T-helper 1 cell (primary cell): ENCODE results near the gene GRIPAP1.

Source experiments
- DNase-seq, 5 donors: peaks; one replicate each; pipeline ENCODE4 v3.0.0-alpha.2; 2012 to 2020

The GRIPAP1 gene

DNA sequence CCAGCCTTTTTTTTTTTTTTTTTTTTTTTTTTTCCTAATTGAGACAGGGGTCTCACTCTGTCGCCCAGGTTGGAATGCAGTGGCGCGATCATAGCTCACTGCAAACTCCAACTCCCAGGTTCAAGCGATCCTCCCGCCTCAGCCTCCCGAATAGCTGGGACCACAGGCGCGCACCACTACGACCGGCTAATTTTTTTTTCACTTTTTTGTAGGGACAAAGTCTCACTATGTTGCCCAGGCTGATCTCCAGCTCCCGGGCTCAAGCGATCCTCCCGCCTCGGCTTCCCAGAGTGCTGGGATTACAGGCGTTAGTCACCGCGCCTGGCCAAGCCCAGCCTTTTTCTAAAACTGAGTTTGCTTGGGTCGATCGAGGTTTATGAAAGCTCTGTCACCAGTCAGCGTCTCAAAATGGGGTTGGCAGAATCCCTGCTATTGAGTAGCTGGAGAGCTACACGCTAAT, 43.4 kb downstream of the GRIPAP1 start:
- DNase-seq, result peak in 1 of 5 donors; percentile 16

DNA sequence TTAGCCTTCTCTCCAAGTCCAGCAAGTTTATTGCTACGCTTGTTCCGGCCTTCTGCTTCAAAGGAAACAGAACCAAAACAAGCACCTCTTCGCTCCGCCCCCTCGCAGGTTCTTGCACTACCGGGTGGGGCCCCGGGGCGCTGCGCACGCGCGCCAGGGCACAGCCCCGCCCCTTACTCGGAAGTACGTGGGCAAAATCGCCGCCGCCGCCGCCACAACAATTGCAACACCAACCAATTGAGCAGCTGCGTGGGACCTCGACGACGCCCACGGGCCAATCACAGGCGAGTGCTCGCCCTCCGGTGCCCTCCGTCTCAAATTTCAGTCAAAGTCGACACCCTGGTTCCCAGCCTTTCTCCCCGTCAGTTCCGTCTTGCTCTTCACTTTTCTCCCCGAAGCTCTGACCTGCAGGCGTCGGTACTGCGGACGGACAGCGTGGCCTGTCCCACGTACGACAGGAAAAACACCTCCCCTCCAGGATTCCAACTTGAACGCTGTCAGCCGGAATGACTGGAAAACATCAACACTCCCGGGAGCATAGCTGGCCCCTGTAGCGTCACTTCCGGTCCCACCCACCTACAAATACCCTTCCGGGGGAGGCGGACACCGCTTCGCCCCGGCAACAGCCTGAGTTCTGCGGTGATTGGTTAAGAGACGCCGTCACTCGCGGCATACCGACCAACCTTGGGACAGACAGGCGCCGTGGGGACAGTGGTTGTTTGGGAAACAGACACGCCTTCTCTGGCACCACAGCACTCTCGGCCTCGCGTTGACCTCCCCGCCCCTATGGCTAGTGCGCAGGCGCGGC, 44.0 kb downstream of the GRIPAP1 start:
- peak; percentile 87 to 97 (median 91) for DNase-seq

DNA sequence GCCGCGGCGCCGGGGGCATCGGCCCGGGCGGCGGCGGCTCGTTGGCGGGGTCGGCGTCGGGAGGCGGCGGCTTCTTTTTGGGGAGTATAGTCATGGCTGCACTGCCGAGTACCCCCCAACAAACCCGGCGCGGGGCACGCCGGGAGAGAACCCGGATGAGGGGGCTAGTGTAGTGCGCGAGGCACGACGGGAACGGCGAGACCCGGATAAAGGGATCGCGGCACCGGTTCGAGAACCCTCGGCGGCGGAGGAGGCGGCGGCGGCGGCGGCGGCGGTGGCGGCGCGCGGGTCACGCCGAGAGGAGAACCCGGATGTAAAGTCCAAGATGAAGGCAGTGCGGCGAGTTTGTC, 44.6 kb downstream of the GRIPAP1 start, which contains the start of gene OTUD5:
TSS of gene OTUD5 (minus strand) at position 131 of the 350 bp plus-strand sequence. CDS start at position 94, 37 bp downstream.
- peak in 3 of 5 donors; percentile 54 to 67 (median 58) for DNase-seq

DNA sequence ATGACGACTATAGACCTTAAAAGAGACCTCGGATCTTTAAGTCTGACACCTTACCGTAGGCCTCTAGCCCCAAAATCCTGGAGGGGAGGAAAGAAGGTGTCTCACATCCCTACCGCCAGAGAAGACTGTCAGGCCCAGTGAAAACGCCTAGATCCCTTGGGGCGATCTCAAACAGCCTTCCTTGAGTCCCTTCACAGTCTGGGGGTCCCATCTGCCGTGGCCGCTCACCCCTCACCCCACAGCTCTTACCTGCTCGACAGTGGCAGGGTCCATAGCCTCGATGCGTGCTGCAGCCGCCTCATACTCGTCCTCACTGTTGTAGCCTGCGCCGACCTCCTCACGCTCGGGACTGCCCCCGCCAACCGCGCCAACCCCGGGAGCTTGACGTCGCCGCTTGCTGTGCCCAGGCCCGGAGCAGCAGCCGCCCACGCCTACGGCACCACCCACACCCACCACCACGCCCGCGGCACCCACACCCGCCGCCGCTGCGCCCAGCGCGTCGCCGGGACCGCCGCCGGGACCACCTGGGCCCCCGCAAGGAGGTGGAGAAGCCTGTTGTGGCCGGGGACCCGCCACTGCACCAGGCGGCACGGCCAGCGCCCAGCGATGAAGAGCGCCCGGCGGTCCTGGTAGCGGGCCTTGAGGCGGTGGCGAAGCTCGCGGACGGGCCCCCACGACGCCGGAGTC, 45.2 kb downstream of the GRIPAP1 start:
- peak in 4 of 5 donors; percentile 35 to 60 (median 46) for DNase-seq

DNA sequence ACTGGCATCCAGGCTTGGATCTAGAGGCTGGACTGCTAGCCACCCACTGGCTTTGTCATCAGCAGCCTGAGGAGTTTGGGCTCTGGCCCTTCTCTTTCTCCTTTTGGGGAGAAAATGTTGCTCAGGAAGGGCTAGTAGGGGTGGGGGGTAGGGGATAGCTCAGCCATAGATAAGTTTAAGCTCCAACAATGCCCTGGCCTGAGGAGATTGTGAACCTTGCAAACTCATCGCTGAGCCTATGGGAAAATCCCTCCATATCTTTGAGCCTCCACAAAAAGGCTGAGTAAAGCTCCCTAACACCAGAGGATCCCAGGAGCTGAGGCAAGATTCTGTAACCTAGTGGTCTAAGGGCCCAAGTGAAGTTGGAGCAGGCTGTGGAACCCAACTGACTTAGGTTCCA, 53.5 kb downstream of the GRIPAP1 start:
- DNase-seq, result no peak

DNA sequence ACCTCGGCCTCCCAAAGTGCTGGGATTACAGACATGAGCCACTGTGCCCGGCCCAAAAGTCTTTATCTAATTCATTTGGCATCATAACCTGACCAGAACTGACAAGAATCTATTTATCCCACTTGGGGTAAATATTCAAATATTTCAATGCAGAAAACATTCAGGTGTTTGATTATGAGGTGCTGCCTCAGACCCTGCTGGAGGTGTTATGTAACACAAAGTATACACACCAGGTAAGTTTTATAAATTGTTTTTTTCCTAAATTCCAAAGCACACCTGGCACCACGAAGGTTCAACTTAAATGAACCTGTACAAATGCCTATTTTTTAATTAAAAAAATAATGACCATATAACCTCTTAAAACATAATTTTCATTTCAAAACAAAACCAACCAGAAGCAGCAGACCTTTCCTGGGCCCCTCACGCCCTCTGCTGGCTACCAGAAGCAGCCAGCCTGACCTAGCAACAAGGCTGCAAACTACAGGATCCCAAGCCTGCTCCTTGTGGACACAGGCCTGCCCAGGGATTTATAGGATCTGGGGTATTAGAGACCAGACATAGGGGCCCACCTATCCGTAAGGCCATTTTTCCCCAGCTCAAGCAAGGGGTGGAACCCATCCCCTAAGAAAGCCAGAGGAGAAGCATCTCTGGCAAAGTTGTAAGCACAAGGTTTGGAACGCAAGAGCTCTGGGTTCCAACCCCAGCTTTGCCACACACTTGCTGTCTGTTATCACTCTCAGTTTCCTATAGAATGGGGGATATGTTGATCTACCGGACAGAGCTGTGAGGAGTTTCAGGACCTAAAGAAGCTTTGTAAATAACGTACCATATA, 56.3 kb downstream of the GRIPAP1 start:
- peak in 4 of 5 donors; percentile 30 to 60 (median 39) for DNase-seq

DNA sequence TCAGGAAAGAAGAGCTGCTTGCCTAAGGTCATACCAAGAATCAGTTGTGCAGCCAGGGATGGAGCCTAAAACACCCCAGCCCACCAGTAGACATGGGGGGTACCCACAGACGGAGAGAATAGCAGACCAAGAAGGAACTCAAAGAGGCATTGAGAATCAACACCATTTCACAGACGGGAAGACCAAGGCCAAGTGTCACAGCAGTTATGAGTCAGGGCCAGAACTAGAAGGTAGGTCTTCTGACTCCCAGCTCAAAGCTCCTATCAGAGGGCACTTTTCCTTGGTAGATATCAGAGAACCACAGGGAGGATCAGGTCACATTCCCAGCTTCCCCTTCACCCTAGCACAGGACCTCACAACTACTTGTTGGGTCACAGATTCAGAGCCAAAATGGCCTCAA, 59.2 kb downstream of the GRIPAP1 start:
- DNase-seq, result peak in 1 of 5 donors; percentile 32

DNA sequence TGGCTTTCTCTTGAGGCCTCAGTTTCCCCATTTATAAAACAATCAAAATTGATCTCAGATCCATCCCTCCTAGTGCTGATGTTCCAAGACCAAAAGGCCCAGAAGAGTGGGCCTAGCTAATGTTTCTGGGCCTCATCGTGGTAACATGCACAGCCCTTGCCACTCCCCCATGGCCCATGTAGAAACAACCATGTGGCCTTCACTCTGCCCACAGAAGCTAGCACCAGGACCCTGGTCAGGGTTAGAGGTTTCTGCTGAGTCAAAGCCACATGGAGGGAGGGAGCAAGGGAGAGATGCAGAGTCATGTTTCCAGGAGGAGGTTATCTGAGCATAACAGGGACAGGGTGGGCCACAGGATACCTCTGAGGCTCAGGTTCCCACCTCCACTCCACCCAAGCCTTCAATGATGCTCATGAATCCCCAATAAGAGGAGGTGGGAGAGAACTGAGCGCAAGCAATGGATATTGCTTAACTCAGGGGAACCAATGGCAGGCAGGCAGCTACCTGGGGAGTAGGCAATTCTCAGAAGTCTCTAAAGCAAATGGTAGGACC, 61.6 kb downstream of the GRIPAP1 start:
- peak in 1 of 5 donors; percentile 40 for DNase-seq

DNA sequence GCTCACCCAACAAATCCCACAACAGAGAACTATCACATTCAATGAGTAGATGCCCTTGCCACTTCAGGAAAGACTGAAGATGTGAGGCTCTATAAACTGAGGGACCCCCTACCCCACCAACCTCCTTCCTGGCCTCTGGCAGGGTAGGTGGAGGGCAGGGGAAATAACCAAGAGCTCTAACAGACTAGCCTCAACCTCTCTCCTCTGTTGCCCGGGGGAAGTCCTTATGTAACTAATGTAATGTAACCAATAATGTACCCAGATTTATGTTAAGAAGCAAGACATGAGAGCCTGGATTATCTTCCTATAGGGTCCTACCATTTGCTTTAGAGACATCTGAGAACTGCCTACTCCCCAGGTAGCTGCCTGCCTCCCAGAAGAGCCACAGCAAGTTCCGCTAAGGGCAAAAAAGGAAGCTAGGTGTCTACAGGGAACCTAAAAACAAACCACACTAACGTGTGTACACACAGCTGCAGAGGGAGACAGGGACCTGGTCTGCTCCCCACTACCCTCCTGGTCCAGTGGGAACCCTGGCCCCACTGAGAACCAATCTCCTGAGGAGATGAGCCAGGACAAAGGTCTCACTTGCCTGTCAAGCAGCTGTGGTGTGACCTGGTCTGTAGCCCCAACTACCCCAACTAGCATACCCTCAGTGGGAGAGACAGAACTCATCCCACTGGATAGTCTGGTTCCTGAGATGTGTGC, 62.4 kb downstream of the GRIPAP1 start:
- DNase-seq, result peak in 1 of 5 donors; percentile 17

DNA sequence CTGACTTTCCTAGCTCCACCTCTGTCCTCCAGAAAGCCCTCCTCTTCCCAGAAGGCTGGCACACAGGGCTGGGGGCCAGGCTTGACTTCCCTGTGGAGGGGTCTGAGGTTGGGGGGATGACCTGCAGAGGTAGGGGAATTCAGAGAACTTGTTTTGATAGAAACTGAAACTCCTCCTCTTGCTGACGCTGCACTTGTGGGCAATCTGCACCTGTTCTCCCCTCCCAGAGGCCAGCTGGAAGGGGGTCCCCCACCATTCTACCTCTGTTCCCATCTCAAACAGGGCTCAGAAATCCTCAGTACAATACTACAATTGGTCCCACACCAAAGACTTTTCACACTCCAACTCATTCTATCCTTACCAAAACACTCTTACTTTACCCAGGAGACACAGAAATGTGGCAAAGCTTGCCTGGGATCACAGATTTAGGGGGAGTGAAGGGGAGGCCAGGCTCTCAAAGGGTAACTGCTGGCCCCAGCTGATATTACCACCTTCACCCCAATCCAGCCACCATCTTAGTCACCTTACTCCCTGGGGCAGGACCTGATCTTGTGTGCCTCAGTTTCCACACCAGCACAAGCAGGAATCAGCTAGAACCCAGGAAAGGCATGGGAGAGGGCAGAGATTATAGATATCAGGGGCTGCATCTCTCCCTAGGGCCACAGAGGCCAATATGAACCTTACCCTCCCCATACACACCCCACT, 63.2 kb downstream of the GRIPAP1 start:
- peak; percentile 41 to 92 (median 58) for DNase-seq

DNA sequence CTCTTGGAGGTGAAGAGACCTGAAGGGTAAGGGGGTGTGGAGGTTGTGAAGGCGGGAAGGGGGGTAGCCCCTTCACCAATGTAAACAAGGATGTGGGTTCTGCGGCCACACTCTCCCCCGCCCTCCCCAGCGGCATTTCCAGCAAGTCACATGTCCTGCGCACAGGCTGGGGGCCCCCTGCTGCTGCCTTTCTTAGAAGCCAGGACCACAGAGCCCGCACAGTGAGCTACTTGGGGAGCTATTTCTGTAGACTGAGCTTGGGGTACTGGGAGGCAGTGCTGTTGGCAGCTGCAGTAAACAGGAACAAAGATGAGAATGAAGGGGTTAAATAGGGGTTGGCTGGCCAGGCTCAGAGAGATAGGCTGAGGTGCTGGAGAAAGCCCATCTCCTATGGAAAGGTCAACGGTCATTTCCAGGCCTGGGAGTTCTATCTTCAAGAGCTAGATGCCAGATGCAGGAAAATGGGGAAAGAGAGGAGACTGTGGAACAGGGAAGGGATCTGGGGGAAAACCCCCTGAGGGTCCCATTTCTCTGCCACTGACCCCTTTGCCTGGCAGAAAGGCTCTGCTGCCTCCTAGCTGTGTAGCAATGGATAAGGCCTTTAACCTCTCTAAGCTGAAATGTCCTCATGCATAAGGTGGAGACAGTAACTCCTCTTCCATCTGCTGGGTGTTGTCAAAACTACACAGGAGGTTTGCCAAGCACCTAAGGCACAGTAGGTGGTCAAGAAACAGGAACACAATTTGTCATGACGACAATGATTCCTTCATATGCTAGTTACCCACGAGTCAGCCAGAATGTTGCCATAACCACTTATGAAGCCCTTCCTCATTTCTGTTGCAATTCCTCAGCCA, 64.8 kb downstream of the GRIPAP1 start:
- peak; percentile 65 to 98 (median 76) for DNase-seq

DNA sequence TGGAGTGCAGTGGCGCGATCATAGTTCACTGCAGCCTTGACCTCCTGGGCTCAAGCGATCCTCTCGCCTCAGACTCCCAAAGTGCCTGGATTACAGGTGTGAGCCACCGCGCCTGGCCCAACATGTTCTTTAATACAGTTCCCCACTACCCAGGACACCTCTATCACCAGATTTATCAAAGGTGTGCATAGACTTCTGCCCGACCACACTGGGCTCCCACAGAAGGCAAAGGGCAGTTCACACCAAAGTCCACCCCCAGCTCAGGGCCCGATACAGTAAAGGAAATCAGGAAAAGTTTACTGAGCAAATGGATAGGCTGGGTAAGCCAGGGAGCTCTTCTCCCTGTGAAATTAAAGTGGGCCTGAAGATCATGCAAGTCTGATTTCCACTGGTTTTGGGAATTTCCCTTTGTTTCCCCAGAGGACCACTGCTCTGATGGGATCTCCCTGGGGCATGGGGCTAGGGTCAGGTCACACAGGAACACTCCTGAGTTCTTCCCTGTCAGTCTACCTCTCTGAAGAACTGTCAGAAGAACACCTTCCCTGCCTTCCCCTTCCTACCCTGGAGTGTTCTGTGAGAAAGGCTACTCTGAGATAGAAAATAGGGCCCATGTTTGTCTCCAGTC, 65.5 kb downstream of the GRIPAP1 start:
- DNase-seq, result no peak

DNA sequence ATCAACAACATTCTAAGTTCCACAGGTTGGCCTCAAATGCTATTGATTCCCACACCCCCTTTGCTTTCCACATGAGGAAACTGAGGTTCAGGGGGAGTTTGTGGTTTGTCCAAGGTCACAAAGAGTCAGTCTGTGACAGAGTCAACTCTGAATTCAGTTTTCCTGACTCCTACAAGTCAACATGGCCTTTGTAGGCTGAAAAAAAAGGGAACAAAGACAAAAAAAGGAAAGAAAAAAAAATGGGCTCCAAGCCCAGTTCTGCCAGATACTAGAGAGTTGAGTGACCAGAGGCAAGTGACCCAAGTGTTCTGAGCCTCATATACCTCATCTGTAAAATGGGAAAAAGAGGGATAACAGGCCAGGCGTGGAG, 66.8 kb downstream of the GRIPAP1 start:
- no peak for DNase-seq

DNA sequence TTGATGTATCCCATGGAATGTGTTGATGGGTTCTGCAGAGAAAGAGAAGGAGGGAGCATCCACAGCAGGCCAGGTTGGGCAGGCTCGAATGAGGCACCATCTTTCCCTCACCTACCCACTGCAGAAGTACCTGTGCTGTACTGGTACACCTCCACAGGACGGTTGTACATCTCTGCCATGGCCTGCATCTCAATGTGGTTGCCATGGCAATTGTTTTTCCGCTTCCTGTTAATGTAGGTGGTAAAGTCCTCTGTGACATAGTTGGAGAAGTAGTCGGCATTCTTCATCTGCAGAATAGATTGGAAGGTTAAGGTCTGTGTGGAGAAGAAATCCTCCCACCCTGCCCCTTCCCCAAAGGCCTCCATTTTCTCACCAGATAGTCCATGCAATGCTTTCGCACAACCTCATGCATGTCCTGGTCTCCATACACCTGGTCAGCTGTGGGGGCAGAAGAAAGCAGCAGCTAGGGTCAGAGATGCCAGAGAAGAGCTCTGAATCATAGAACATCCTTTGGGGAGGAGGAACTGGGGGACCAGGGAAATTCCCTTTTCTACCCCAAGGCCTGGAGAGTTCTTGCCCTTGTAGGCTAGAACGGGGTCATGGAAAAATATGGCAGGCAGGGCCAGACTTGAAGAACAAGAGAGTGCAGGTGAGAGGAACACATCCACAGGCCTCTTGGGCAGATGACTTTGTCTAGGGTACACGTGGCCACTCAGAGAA, 67.3 kb downstream of the GRIPAP1 start:
- DNase-seq, result peak in 3 of 5 donors; percentile 23 to 64 (median 46)

DNA sequence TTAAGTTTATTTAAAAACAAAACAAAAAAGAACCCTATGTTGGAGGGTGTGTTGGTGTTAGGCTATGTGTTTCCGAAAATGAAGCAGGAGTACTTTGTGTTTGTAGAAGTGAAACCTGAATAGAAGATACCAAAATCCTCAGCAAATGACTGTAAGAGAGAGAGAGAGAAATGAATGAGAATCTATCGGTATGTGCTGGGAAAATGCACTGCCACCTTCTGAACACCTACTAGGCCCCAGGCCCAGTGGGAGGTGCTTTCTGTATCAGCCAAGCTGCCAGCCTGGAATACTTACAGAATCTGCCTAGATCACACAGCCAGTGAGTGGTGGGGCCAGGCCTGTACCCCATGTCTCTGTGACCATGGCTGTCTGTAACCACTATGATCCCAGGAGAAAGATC, 68.3 kb downstream of the GRIPAP1 start:
- peak in 1 of 5 donors; percentile 46 for DNase-seq

DNA sequence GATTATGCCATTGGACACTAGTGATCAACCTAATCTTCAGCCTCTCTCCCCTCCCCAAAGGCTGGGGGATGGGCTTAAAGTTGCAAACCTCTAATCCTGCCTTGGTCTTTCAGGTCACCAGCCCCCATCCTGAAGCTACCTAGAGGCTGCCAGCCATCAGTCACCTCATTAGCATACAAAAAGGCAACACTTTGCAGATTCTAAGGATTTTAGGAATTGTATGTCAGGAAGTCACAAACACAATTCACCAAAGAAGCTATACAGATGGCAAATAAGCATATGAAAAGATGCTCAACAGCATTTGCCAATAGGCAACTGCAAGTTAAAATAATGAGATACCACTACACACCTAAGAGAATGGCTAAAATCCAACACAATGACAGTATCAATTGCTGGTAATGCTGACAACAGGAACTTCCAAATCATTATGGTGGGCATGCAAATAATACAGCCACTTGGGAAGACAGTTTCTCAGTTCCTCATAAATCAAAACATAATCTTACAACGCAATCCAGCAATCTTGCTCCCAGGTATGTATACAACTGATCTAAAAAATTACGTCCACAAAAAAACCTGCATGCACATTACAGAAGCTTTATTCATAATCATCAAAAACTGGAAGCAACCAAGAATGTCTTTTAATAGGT, 74.2 kb downstream of the GRIPAP1 start:
- DNase-seq, result no peak

DNA sequence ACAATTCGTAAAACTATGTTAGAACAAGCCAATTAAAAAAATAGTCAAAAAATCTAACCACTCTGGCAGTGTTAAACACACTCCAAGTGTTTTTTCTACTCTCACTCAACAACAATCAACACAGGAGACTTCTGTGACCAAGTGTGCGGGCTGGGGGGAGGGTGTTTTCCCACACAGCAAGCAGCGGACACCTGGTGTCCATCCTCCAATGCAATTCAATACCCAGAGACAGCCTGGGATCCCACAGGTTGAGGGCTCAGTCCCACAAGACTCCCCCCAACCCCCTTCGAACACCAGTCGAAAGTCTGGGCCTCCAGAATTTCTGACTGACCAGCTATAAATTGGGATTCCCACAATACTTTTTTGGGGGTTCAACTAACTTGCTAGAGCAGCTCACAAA, 74.9 kb downstream of the GRIPAP1 start:
- no peak for DNase-seq

DNA sequence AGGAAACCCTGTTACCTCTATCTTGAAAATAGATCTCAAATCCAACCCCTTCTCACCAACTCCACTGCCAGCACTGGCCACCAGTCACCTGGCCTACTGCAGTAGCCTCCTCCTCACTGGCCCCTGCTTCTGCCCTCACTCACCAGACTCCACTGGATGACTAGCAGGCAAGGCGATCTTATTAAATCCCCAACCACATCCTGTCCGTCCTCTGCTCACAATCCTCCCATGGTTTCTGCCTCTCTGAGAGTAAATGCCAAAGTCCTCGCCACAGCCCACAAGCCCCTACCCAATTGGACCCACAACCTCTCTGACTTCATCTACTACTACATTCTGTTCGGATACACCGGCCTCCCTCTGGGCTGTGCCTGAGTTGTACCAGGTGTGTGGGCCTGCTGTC, 77.8 kb downstream of the GRIPAP1 start:
- no peak for DNase-seq

DNA sequence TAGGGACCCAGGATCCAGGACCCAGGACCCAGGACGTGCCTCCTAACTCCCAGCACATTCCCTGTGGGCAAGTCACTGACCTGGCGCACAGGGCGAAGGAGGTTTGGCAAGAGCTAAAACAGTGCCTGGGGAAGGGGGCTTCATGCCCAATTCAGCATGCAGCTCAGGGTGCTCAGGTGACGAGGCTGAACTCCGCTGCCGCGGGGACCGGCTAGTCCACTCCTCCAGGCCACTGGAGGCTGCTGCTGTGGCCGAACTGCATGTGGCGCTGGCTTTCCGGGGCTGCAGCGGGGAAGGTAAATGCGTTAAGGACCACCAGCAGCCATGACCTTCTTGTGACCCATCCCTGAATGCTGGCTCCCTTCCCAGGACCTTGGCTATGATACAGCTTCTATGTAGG, 78.3 kb downstream of the GRIPAP1 start:
- DNase-seq, result no peak
